Immature natural killer cell (primary cell): ENCODE measurements around the gene TWSG1. TPM values are rescaled to one million over a fixed set of nuclear protein-coding genes. Genes with fewer than 3 reads are reported as not detected.
"Not testable (repeated sequence)": the region's sequence is repeated elsewhere in the genome, so short reads cannot be mapped to it uniquely, and the experiment has no call there.

ENCODE experiments used
- DNase-seq, 3 donors: peaks; one replicate each; pipeline ENCODE4 v3.0.0; 2022; ENCODE audit warnings: mixed read lengths in 1 of 3
- H3K27ac Mint-ChIP-seq, 6 donors: one replicate each; pipeline ENCODE4 v1.8.0; 2020; ENCODE audit warnings: mixed read lengths in 6 of 6, mild to moderate bottlenecking in 5 of 6, inconsistent platforms in 4 of 6, moderate library complexity in 3 of 6
- H3K27me3 Mint-ChIP-seq, 3 donors: one replicate each; pipeline ENCODE4 v1.8.0; 2020 to 2021; ENCODE audit warnings: low read depth in 3 of 3, mild to moderate bottlenecking in 3 of 3, mixed read lengths in 3 of 3, moderate library complexity in 3 of 3, inconsistent platforms in 1 of 3
- H3K36me3 Mint-ChIP-seq, 3 donors: one replicate each; pipeline ENCODE4 v1.8.0; 2020; ENCODE audit warnings: mixed read lengths in 3 of 3, inconsistent platforms in 2 of 3, mild to moderate bottlenecking in 2 of 3
- H3K4me1 Mint-ChIP-seq, 2 donors: one replicate each; pipeline ENCODE4 v1.8.0; 2020; ENCODE audit warnings: inconsistent platforms in 2 of 2, mild to moderate bottlenecking in 2 of 2, mixed read lengths in 2 of 2, moderate library complexity in 1 of 2
- H3K4me3 Mint-ChIP-seq, 5 donors: one replicate each; pipeline ENCODE4 v1.8.0; 2020; ENCODE audit warnings: mild to moderate bottlenecking in 5 of 5, mixed read lengths in 5 of 5, inconsistent platforms in 3 of 5, moderate library complexity in 3 of 5
- H3K9me3 Mint-ChIP-seq, 6 donors: one replicate each; pipeline ENCODE4 v1.8.0; 2020; ENCODE audit warnings: mild to moderate bottlenecking in 6 of 6, mixed read lengths in 6 of 6, inconsistent platforms in 4 of 6, moderate library complexity in 3 of 6
- polyA plus RNA-seq, 3 donors: library from polyadenylated mRNA; unstranded; fragments of 300-500 nt; fragmentation: Illumina TruSeq; gene quantifications; one replicate each; pipeline ENCODE4 v1.2.3, GENCODE V29; 2021

The TWSG1 gene
- polyA plus RNA-seq, 3 donors from 2014 or later, result 5.1 to 5.3 (median 5.3) TPM

GRCh38 chr18:9428862-9429661, 94.5 kb downstream of the TWSG1 start:
- no peak overlapping the region for H3K4me3 Mint-ChIP-seq
- no peaks in the 10 kb centered on the region for H3K9me3 Mint-ChIP-seq
- H3K27me3 Mint-ChIP-seq, result peaks cover 0 to 6% (median 0%) of the 10 kb centered on the region in 3 donors
- no peaks in the 10 kb centered on the region for H3K36me3 Mint-ChIP-seq
- H3K27ac Mint-ChIP-seq, result no peak overlapping the region
- no peak for DNase-seq
- H3K4me1 Mint-ChIP-seq, result peaks cover 5 to 8% of the 10 kb centered on the region in 2 donors

GRCh38 chr18:9429662-9429993, 95.1 kb downstream of the TWSG1 start:
- H3K36me3 Mint-ChIP-seq, result no peaks in the 10 kb centered on the region
- no peak overlapping the region for H3K27ac Mint-ChIP-seq
- peaks cover 0 to 8% (median 0%) of the 10 kb centered on the region in 3 donors for H3K27me3 Mint-ChIP-seq
- no peaks in the 10 kb centered on the region for H3K9me3 Mint-ChIP-seq
- H3K4me3 Mint-ChIP-seq, result no peak overlapping the region
- H3K4me1 Mint-ChIP-seq, result peaks cover 7 to 12% of the 10 kb centered on the region in 2 donors
- no peak for DNase-seq

GRCh38 chr18:9430315-9430714, 95.7 kb downstream of the TWSG1 start:
- H3K4me3 Mint-ChIP-seq, H3K36me3 Mint-ChIP-seq, DNase-seq, H3K9me3 Mint-ChIP-seq, H3K27ac Mint-ChIP-seq, H3K27me3 Mint-ChIP-seq: not testable (repeated sequence)
- peaks cover 9 to 12% of the 10 kb centered on the region in 2 donors for H3K4me1 Mint-ChIP-seq

- Mint-ChIP-seq H3K4me1 (peaks cover 9 to 12% of the 10 kb centered on the region in 2 donors), H3K4me3 (no peak overlapping the region), H3K36me3 (no peaks in the 10 kb centered on the region), H3K27me3 (peaks cover 0 to 8% (median 0%) of the 10 kb centered on the region in 3 donors), H3K27ac (no peak overlapping the region), H3K9me3 (no peaks in the 10 kb centered on the region)
- DNase-seq, result no peak
Observed at GRCh38 chr18:9431296-9431695, 96.7 kb downstream of the TWSG1 start.

GRCh38 chr18:9433122-9433521, 98.5 kb downstream of the TWSG1 start:
- not testable (repeated sequence) for H3K9me3 Mint-ChIP-seq, H3K36me3 Mint-ChIP-seq, H3K4me3 Mint-ChIP-seq, DNase-seq
- peaks cover 0 to 10% (median 0%) of the 10 kb centered on the region in 3 donors for H3K27me3 Mint-ChIP-seq
- H3K27ac Mint-ChIP-seq, result peak overlapping the region in 1 of 6 donors; percentile 25
- peaks cover 9 to 12% of the 10 kb centered on the region in 2 donors for H3K4me1 Mint-ChIP-seq

GRCh38 chr18:9433671-9434121, 99.1 kb downstream of the TWSG1 start:
- peak overlapping the region in 1 of 6 donors; percentile 25 for H3K27ac Mint-ChIP-seq
- DNase-seq, result no peak
- H3K27me3 Mint-ChIP-seq, result peaks cover 0 to 10% (median 0%) of the 10 kb centered on the region in 3 donors
- H3K4me1 Mint-ChIP-seq, result peaks cover 9 to 12% of the 10 kb centered on the region in 2 donors
- no peaks in the 10 kb centered on the region for H3K9me3 Mint-ChIP-seq
- H3K36me3 Mint-ChIP-seq, result no peaks in the 10 kb centered on the region
- H3K4me3 Mint-ChIP-seq, result peak overlapping the region in 2 of 5 donors; percentile 26 to 45

GRCh38 chr18:9434122-9434701, 99.6 kb downstream of the TWSG1 start:
- no peaks in the 10 kb centered on the region for H3K9me3 Mint-ChIP-seq
- no peak overlapping the region for H3K27ac Mint-ChIP-seq
- DNase-seq, result peak in 1 of 3 donors; percentile 2
- H3K27me3 Mint-ChIP-seq, result peaks cover 0 to 10% (median 0%) of the 10 kb centered on the region in 3 donors
- no peaks in the 10 kb centered on the region for H3K36me3 Mint-ChIP-seq
- H3K4me3 Mint-ChIP-seq, result peak overlapping the region in 3 of 5 donors; percentile 33 to 44 (median 38)
- peaks cover 9 to 12% of the 10 kb centered on the region in 2 donors for H3K4me1 Mint-ChIP-seq

GRCh38 chr18:9435041-9435440, 100.5 kb downstream of the TWSG1 start:
- Mint-ChIP-seq H3K36me3 (no peaks in the 10 kb centered on the region), H3K4me3 (no peak overlapping the region), H3K27ac (peak overlapping the region in 1 of 6 donors; percentile 17), H3K4me1 (peaks cover 9 to 12% of the 10 kb centered on the region in 2 donors), H3K27me3 (peaks cover 0 to 14% (median 0%) of the 10 kb centered on the region in 3 donors), H3K9me3 (no peaks in the 10 kb centered on the region)
- no peak for DNase-seq

GRCh38 chr18:9436206-9436929, 101.8 kb downstream of the TWSG1 start:
- Mint-ChIP-seq H3K27me3 (peaks cover 0 to 14% (median 6%) of the 10 kb centered on the region in 3 donors), H3K27ac (no peak overlapping the region), H3K4me1 (peaks cover 9 to 12% of the 10 kb centered on the region in 2 donors), H3K4me3 (no peak overlapping the region), H3K36me3 (no peaks in the 10 kb centered on the region), H3K9me3 (no peaks in the 10 kb centered on the region)
- no peak for DNase-seq

- Mint-ChIP-seq H3K36me3 (no peaks in the 10 kb centered on the region), H3K9me3 (no peaks in the 10 kb centered on the region), H3K27ac (no peak overlapping the region), H3K27me3 (peaks cover 0 to 14% (median 6%) of the 10 kb centered on the region in 3 donors), H3K4me3 (no peak overlapping the region), H3K4me1 (peaks cover 9 to 12% of the 10 kb centered on the region in 2 donors)
- DNase-seq, result no peak
Observed at GRCh38 chr18:9437021-9437437, 102.5 kb downstream of the TWSG1 start.

- no peak overlapping the region for H3K27ac Mint-ChIP-seq
Observed at GRCh38 chr18:9437672-9438071, 103.1 kb downstream of the TWSG1 start.

GRCh38 chr18:9441061-9441460, 106.5 kb downstream of the TWSG1 start:
- Mint-ChIP-seq H3K4me3 (no peak overlapping the region), H3K27ac (no peak overlapping the region), H3K27me3 (peaks cover 0 to 8% (median 6%) of the 10 kb centered on the region in 3 donors), H3K9me3 (no peaks in the 10 kb centered on the region), H3K36me3 (no peaks in the 10 kb centered on the region), H3K4me1 (no peaks in the 10 kb centered on the region)
- no peak for DNase-seq

More at GRCh38 chr18:9437672-9438071, 103.1 kb downstream of the TWSG1 start:
- Mint-ChIP-seq H3K4me1 (peaks cover 9 to 12% of the 10 kb centered on the region in 2 donors), H3K4me3 (no peak overlapping the region), H3K27me3 (peaks cover 0 to 14% (median 6%) of the 10 kb centered on the region in 3 donors), H3K36me3 (no peaks in the 10 kb centered on the region), H3K9me3 (no peaks in the 10 kb centered on the region)
- DNase-seq, result no peak

GRCh38 chr18:9444549-9444948, 110.0 kb downstream of the TWSG1 start:
- H3K27ac Mint-ChIP-seq, result no peak overlapping the region
- peaks cover 3 to 10% (median 8%) of the 10 kb centered on the region in 3 donors for H3K27me3 Mint-ChIP-seq
- no peak overlapping the region for H3K4me3 Mint-ChIP-seq
- H3K4me1 Mint-ChIP-seq, result no peaks in the 10 kb centered on the region
- peaks cover 0 to 5% (median 0%) of the 10 kb centered on the region in 6 donors for H3K9me3 Mint-ChIP-seq
- H3K36me3 Mint-ChIP-seq, result no peaks in the 10 kb centered on the region
- DNase-seq, result no peak

GRCh38 chr18:9446839-9447238, 112.3 kb downstream of the TWSG1 start:
- no peak for DNase-seq
- Mint-ChIP-seq H3K27me3 (peaks cover 3 to 8% (median 4%) of the 10 kb centered on the region in 3 donors), H3K27ac (no peak overlapping the region), H3K36me3 (no peaks in the 10 kb centered on the region), H3K4me1 (no peaks in the 10 kb centered on the region), H3K9me3 (peaks cover 0 to 5% (median 0%) of the 10 kb centered on the region in 6 donors), H3K4me3 (no peak overlapping the region)
